DND-41 (cell line): ENCODE results near the gene GRID2IP.

Experiments used
- EZH2 ChIP-seq: IDR thresholded peaks from 3 replicates; pipeline ENCODE4 v1.6.1; 2012; ENCODE audit warnings: borderline replicate concordance, low read depth, mild to moderate bottlenecking, moderate library complexity, low read length, inconsistent platforms; ENCODE audit not compliant: severe bottlenecking
- TF ChIP-seq, protein P1 (sequence below): IDR thresholded peaks from 2 replicates; pipeline ENCODE4 v1.5.1; 2012; ENCODE audit warnings: borderline replicate concordance, low read length, moderate library complexity, mild to moderate bottlenecking; ENCODE audit not compliant: poor library complexity, severe bottlenecking; ENCODE audit errors: extremely low read depth

DNA sequence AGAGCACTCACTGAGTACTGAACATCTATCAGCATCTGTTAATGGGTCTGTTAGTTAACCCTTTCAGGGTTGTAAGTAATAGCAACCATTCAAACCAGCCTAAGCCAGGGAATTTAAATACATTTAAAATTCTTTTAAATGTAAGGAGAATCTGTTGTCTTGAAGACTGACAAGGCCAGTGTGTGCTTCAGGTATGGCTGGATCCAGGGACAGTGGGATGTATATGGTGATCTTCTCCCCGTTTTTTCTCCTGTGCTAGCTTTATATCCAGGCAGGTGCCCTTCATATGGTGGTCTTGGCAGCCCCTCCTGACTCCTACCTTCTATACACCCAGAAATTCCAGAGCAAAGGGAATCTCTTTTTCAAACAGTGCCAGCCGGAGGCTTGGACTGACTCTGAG is 56.9 kb downstream of the GRID2IP start:
- no peak for TF ChIP-seq EZH2
- TF ChIP-seq, protein P1, sequence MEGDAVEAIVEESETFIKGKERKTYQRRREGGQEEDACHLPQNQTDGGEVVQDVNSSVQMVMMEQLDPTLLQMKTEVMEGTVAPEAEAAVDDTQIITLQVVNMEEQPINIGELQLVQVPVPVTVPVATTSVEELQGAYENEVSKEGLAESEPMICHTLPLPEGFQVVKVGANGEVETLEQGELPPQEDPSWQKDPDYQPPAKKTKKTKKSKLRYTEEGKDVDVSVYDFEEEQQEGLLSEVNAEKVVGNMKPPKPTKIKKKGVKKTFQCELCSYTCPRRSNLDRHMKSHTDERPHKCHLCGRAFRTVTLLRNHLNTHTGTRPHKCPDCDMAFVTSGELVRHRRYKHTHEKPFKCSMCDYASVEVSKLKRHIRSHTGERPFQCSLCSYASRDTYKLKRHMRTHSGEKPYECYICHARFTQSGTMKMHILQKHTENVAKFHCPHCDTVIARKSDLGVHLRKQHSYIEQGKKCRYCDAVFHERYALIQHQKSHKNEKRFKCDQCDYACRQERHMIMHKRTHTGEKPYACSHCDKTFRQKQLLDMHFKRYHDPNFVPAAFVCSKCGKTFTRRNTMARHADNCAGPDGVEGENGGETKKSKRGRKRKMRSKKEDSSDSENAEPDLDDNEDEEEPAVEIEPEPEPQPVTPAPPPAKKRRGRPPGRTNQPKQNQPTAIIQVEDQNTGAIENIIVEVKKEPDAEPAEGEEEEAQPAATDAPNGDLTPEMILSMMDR, result no peak
